ENCODE results near the gene FGFR2.

Gene FGFR2

DNA sequence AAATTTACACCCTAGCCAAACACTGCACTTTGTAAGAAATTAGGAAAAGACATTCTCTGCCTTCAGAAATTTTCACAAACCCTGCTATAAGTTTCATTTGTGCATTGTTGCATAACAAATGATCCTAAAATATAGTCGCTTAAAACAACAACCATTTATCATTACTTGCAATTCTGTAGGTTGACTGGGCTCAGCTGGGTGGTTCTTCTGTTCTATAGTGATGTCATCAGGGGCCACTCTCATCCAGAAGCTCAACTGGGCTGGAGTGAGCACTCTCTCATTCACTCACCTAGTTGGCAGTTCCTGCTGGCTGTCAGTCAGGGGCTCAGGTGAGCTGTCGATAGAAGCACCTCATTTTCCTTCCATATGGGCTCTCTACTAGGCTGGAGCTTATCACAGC, 20.7 kb upstream of the FGFR2 start:
- TF ChIP-seq, protein P1, sequence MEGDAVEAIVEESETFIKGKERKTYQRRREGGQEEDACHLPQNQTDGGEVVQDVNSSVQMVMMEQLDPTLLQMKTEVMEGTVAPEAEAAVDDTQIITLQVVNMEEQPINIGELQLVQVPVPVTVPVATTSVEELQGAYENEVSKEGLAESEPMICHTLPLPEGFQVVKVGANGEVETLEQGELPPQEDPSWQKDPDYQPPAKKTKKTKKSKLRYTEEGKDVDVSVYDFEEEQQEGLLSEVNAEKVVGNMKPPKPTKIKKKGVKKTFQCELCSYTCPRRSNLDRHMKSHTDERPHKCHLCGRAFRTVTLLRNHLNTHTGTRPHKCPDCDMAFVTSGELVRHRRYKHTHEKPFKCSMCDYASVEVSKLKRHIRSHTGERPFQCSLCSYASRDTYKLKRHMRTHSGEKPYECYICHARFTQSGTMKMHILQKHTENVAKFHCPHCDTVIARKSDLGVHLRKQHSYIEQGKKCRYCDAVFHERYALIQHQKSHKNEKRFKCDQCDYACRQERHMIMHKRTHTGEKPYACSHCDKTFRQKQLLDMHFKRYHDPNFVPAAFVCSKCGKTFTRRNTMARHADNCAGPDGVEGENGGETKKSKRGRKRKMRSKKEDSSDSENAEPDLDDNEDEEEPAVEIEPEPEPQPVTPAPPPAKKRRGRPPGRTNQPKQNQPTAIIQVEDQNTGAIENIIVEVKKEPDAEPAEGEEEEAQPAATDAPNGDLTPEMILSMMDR (IDR thresholded peaks at IDR 0.05; ENCODE audit: extremely low read depth, insufficient read depth, missing control alignments), result no peak
- in situ Hi-C loops (cut with MboI; ENCODE audit: low pct_unique_long_range_greater_than_20kb, low sequenced_read_pairs, unreplicated experiment), result no loop called here
- DNase-seq (ENCODE audit: low spot score), result no peak

DNA sequence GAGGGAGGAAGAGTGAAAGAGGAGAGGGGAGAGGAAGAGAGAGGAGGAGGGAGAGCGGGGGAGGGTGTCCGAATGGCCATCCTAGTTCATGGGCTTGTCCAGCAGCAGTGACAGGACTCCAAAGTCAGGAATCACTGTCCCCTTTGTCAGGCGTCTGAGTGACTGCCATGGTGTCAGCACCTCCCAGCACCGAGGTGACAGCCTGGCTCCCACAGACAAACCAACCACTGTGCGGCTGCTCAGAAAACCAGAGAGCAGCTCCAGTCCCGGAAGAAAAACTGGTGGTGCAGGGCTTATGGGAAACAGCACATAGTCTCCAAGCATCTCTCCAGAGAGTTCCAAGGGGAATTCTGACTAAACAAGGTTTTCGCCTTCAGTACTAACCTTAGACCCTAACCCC, 18.9 kb upstream of the FGFR2 start:
- no peak for DNase-seq (ENCODE audit: low spot score)
- TF ChIP-seq, protein P1 (IDR thresholded peaks at IDR 0.05; ENCODE audit: extremely low read depth, insufficient read depth, missing control alignments), result no peak
- in situ Hi-C loops (cut with MboI; ENCODE audit: low pct_unique_long_range_greater_than_20kb, low sequenced_read_pairs, unreplicated experiment), result no loop called here

DNA sequence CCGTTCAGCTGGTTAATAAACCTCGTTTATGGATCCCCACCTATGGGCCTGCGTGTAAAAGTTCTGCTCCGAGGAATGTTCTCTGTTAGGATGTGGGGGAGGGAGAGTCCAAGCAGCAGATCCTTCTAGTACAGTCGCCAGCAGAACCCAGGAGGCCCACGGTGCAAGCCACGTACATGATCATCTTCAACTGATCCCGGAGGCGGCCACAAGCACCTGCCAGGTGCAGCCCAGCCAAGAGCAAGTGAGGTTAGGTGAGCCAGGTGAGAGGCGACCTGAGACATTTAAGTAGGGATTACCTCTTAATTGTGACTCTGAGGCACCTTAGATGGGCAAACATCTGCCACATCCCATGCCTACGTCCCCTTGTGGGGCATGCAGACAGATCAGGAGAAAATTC, 18.0 kb upstream of the FGFR2 start:
- TF ChIP-seq, protein P1 (IDR thresholded peaks at IDR 0.05; ENCODE audit: extremely low read depth, insufficient read depth, missing control alignments), result no peak
- in situ Hi-C loops (cut with MboI; ENCODE audit: low pct_unique_long_range_greater_than_20kb, low sequenced_read_pairs, unreplicated experiment), result no loop called here
- no peak for DNase-seq (ENCODE audit: low spot score)

DNA sequence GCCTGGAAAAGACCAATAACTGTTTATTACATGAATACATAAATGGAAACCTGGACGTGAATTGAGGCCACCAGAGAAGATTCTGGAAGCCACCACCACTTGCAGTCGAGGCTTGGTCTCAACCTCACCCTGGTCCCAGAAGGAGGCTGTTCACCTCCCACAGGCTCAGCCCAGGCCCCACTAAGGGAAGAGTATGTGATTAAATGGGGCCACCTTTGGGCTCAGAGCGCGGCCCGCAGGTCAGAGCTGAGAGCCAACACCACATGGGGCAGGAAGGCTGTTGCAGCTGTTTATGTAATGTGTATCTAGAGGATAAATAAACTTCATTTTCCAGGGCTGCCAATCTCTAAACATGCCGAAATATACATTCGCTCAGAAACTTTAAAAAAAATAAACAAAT, 17.6 kb upstream of the FGFR2 start:
- TF ChIP-seq, protein P1 (IDR thresholded peaks at IDR 0.05; ENCODE audit: extremely low read depth, insufficient read depth, missing control alignments), result no peak
- in situ Hi-C loops (cut with MboI; ENCODE audit: low pct_unique_long_range_greater_than_20kb, low sequenced_read_pairs, unreplicated experiment), result no loop called here
- no peak for DNase-seq (ENCODE audit: low spot score)

DNA sequence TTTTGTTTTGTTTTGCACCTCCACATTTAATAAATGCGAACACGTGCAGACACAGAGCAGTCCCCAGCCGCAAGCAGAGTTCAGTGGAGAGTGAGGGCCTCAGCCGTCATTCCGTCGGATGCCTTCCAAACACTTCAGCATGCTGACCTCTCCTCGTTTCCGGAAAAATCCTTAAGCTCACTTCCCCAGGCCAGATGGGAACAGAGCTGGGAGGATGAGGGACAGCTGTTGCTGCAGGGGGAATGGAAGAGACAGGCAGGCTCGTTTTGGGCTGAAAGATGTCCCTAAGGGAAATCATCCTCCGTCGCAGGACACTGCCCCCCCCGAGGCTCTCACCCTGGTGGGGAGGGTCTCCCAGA, 17.2 kb upstream of the FGFR2 start:
- in situ Hi-C loops (cut with MboI; ENCODE audit: low pct_unique_long_range_greater_than_20kb, low sequenced_read_pairs, unreplicated experiment), result no loop called here

DNA sequence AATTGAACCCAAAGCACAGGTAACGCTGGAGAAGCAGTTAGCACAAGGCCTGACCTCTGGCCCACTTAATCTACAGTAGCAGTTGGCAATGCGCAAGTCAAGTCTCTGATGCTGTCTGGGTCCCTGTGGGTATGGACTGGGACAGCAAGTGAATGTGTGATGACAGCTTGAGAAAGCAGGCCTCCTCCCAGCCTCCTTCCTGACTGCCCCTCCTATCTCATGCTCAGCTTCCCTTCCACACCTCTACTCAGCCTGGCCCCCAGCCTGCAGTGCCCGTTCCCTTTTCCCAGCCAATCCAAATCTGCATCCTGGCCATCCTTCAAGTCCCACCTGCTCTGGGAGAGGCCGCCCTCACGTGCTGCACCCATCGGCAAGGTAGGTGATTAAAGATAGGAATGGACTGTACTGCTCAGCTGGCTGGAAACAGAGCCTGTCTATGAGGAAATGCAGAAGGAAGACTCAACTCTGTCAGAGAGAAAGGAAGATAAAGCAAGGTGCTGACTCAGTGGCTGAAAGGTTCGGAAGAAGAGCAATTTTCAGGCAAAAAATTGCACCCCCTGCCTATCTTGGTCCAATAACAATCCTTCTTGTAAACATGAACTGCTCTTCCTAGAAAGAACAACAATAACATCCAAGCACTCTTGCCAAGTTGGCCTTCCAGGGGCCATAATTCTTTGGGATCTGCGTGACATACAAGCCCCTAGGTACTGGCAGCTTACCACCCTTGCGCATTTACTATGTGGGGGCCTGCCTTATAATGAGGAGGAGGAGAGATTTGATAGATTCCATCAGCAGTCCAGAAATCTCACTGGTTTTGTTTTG, 16.6 kb upstream of the FGFR2 start:
- TF ChIP-seq, protein P1 (IDR thresholded peaks at IDR 0.05; ENCODE audit: extremely low read depth, insufficient read depth, missing control alignments), result no peak
- no peak for DNase-seq (ENCODE audit: low spot score)
- in situ Hi-C loops (cut with MboI; ENCODE audit: low pct_unique_long_range_greater_than_20kb, low sequenced_read_pairs, unreplicated experiment), result no loop called here

More for the DNA sequence above, 17.2 kb upstream of the FGFR2 start:
- TF ChIP-seq, protein P1 (IDR thresholded peaks at IDR 0.05; ENCODE audit: extremely low read depth, insufficient read depth, missing control alignments), result no peak
- no peak for DNase-seq (ENCODE audit: low spot score)

All from GM13977 (cell line).